ENCODE data around the gene LIME1. TPM values are rescaled to one million over a fixed set of nuclear protein-coding genes. Genes with fewer than 3 reads are reported as not detected.

The LIME1 gene
- total RNA-seq, 1 donor, result 2.9 TPM

- Histone ChIP-seq H3K79me2 (ENCODE audit: insufficient read depth, low read length) (peaks cover 23% of the 10 kb centered on the region), H3K27me3 (ENCODE audit: insufficient read depth, low read length) (no peaks in the 10 kb centered on the region), H3K4me1 (ENCODE audit: insufficient read depth, low read length) (peaks cover 31% of the 10 kb centered on the region), H3K4me2 (ENCODE audit: insufficient read depth, low read length) (no peak overlapping the region), H3K9me3 (ENCODE audit: low read depth, low read length) (no peaks in the 10 kb centered on the region), H2AFZ (ENCODE audit: low read length) (no peak overlapping the region), H3K27ac (ENCODE audit: low read depth, low read length) (no peak overlapping the region), H3K4me3 (ENCODE audit: insufficient read depth, low read length) (no peak overlapping the region), H3K36me3 (ENCODE audit: insufficient read depth, low read length) (peaks cover 19% of the 10 kb centered on the region), H4K20me1 (ENCODE audit: insufficient read depth, low read length) (no peaks in the 10 kb centered on the region)
- DNase-seq (ENCODE audit: insufficient read length, low spot score, missing footprints), result peak; percentile 72
- no peak for TF ChIP-seq CTCF (IDR thresholded peaks at IDR 0.05; ENCODE audit: extremely low read depth, low read depth, low read length)
Observed at GRCh38 chr20:63701051-63701328, 35.5 kb upstream of the LIME1 start.

- peak; percentile 83 for DNase-seq (ENCODE audit: insufficient read length, low spot score, missing footprints)
- Histone ChIP-seq H4K20me1 (ENCODE audit: insufficient read depth, low read length) (no peaks in the 10 kb centered on the region), H2AFZ (ENCODE audit: low read length) (no peak overlapping the region), H3K4me3 (ENCODE audit: insufficient read depth, low read length) (no peak overlapping the region), H3K27ac (ENCODE audit: low read depth, low read length) (no peak overlapping the region), H3K4me1 (ENCODE audit: insufficient read depth, low read length) (peaks cover 35% of the 10 kb centered on the region), H3K9me3 (ENCODE audit: low read depth, low read length) (no peaks in the 10 kb centered on the region), H3K79me2 (ENCODE audit: insufficient read depth, low read length) (peaks cover 28% of the 10 kb centered on the region), H3K27me3 (ENCODE audit: insufficient read depth, low read length) (no peaks in the 10 kb centered on the region), H3K4me2 (ENCODE audit: insufficient read depth, low read length) (no peak overlapping the region), H3K36me3 (ENCODE audit: insufficient read depth, low read length) (peaks cover 24% of the 10 kb centered on the region)
- TF ChIP-seq CTCF (IDR thresholded peaks at IDR 0.05; ENCODE audit: extremely low read depth, low read depth, low read length), result no peak
Observed at GRCh38 chr20:63701329-63702035, 35.0 kb upstream of the LIME1 start.

- no peaks in the 10 kb centered on the region for H4K20me1 ChIP-seq (ENCODE audit: insufficient read depth, low read length)
- H3K27ac ChIP-seq (ENCODE audit: low read depth, low read length), result no peak overlapping the region
- H3K4me2 ChIP-seq (ENCODE audit: insufficient read depth, low read length), result no peak overlapping the region
- H3K9me3 ChIP-seq (ENCODE audit: low read depth, low read length), result no peaks in the 10 kb centered on the region
- no peak for TF ChIP-seq CTCF (IDR thresholded peaks at IDR 0.05; ENCODE audit: extremely low read depth, low read depth, low read length)
- H2AFZ ChIP-seq (ENCODE audit: low read length), result no peak overlapping the region
- H3K79me2 ChIP-seq (ENCODE audit: insufficient read depth, low read length), result peaks cover 35% of the 10 kb centered on the region
- H3K27me3 ChIP-seq (ENCODE audit: insufficient read depth, low read length), result no peaks in the 10 kb centered on the region
- H3K4me3 ChIP-seq (ENCODE audit: insufficient read depth, low read length), result no peak overlapping the region
- peak; percentile 49 for DNase-seq (ENCODE audit: insufficient read length, low spot score, missing footprints)
- peaks cover 25% of the 10 kb centered on the region for H3K36me3 ChIP-seq (ENCODE audit: insufficient read depth, low read length)
- peaks cover 35% of the 10 kb centered on the region for H3K4me1 ChIP-seq (ENCODE audit: insufficient read depth, low read length)
Observed at GRCh38 chr20:63702036-63702665, 34.3 kb upstream of the LIME1 start.

- H2AFZ ChIP-seq (ENCODE audit: low read length), result no peak overlapping the region
- H3K4me3 ChIP-seq (ENCODE audit: insufficient read depth, low read length), result no peak overlapping the region
- peaks cover 25% of the 10 kb centered on the region for H3K36me3 ChIP-seq (ENCODE audit: insufficient read depth, low read length)
- no peak for TF ChIP-seq CTCF (IDR thresholded peaks at IDR 0.05; ENCODE audit: extremely low read depth, low read depth, low read length)
- no peaks in the 10 kb centered on the region for H3K9me3 ChIP-seq (ENCODE audit: low read depth, low read length)
- no peaks in the 10 kb centered on the region for H3K27me3 ChIP-seq (ENCODE audit: insufficient read depth, low read length)
- H3K79me2 ChIP-seq (ENCODE audit: insufficient read depth, low read length), result peaks cover 42% of the 10 kb centered on the region
- peak; percentile 87 for DNase-seq (ENCODE audit: insufficient read length, low spot score, missing footprints)
- peaks cover 28% of the 10 kb centered on the region for H3K4me1 ChIP-seq (ENCODE audit: insufficient read depth, low read length)
- H4K20me1 ChIP-seq (ENCODE audit: insufficient read depth, low read length), result no peaks in the 10 kb centered on the region
- no peak overlapping the region for H3K4me2 ChIP-seq (ENCODE audit: insufficient read depth, low read length)
- H3K27ac ChIP-seq (ENCODE audit: low read depth, low read length), result no peak overlapping the region
Observed at GRCh38 chr20:63702751-63703470, 33.6 kb upstream of the LIME1 start.

Data from osteoblast (primary cell).